Measurements from ENCODE around the gene BORCS5. TPM values are rescaled to one million over a fixed set of nuclear protein-coding genes. Genes with fewer than 3 reads are reported as not detected.

The BORCS5 gene
- total RNA-seq, 1 experiment from 2014 or later = 13.9 TPM

DNA sequence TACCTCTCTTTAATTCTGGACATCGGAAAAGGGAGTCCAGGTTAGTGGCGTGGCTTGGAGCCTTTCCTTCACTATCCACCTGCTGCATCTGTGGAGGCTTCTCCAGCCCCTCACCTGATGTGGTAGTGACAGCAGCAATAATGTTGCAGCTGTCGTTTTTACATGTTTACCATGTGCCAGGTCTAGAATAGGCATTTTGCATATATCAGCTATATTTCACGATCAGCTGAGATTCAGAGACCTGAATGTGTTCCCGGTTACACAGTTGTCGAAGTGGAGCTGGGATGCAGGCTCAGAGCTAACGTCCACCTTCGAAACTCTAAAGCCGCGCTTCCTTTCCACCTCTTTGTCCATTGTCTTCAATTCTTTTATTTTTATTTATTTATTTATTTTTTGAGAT is 91.0 kb downstream of the BORCS5 start:
- Histone ChIP-seq H4K91ac (ENCODE audit: insufficient read length, low read depth, low read length) (no peak overlapping the region), H3K4me1 (ENCODE audit: insufficient read depth, low read length) (no peaks in the 10 kb centered on the region), H2BK20ac (ENCODE audit: low read depth, low read length, poor library complexity, severe bottlenecking) (no peak overlapping the region), H3K14ac (ENCODE audit: insufficient read depth, low read length) (no peak overlapping the region), H2AK5ac (ENCODE audit: insufficient read length, low read length) (no peak overlapping the region), H3K79me1 (ENCODE audit: insufficient read depth, low read depth, low read length, poor library complexity, severe bottlenecking) (no peaks in the 10 kb centered on the region), H3K4ac (ENCODE audit: low read depth, low read length) (no peak overlapping the region), H4K8ac (replicated peaks; ENCODE audit: insufficient read length, low read depth, low read length) (no peak overlapping the region), H3K4me2 (ENCODE audit: insufficient read depth, insufficient read length, low read length) (no peak overlapping the region), H2BK120ac (ENCODE audit: low read depth, low read length, poor library complexity, severe bottlenecking) (no peak overlapping the region), H3K23ac (ENCODE audit: insufficient read length, low read depth, low read length) (no peak overlapping the region), H4K20me1 (ENCODE audit: control insufficient read depth, insufficient read depth, insufficient read length) (no peaks in the 10 kb centered on the region), H3K79me2 (ENCODE audit: insufficient read depth, low read length) (no peaks in the 10 kb centered on the region), H3K23me2 (ENCODE audit: insufficient read length, low read depth, low read length, poor library complexity, severe bottlenecking) (no peaks in the 10 kb centered on the region), H3T11ph (ENCODE audit: low read length) (no peak overlapping the region), H3K56ac (ENCODE audit: insufficient read length, low read depth, low read length) (no peak overlapping the region), H3K18ac (ENCODE audit: insufficient read length, low read depth, low read length) (no peak overlapping the region), H4K5ac (ENCODE audit: insufficient read length, low read depth, low read length) (no peak overlapping the region), H3K9me3 (ENCODE audit: control insufficient read depth, low read depth, low read length) (no peaks in the 10 kb centered on the region), H2AFZ (ENCODE audit: low read length) (no peak overlapping the region), H2BK5ac (ENCODE audit: insufficient read length, low read length) (no peak overlapping the region), H3K9ac (ENCODE audit: extremely low read depth, insufficient read length, low read length) (no peak overlapping the region), H2BK12ac (ENCODE audit: insufficient read length, low read depth, low read length) (no peak overlapping the region), H2BK15ac (ENCODE audit: low read depth, low read length) (no peak overlapping the region), H3K27ac (ENCODE audit: insufficient read length, low read depth, low read length) (no peak overlapping the region), H3K27me3 (ENCODE audit: insufficient read depth, low read length) (no peaks in the 10 kb centered on the region)
- Mint-ChIP-seq H3K36me3 (ENCODE audit: insufficient read depth in 1 of 3, low read depth in 3 of 3) (no peaks in the 10 kb centered on the region), H3K27me3 (ENCODE audit: low read depth) (no peaks in the 10 kb centered on the region), H3K27ac (no peak overlapping the region), H3K9me3 (no peaks in the 10 kb centered on the region), H3K4me3 (no peak overlapping the region), H3K4me1 (peaks cover 28 to 31% of the 10 kb centered on the region in 2 experiments)
- WGBS (ENCODE audit: extremely low coverage, insufficient read length, low lambda C conversion rate) = no CpG with 5 or more reads among the region's 10 CpGs
- DNase-seq = no peak
- TF ChIP-seq, protein P1, sequence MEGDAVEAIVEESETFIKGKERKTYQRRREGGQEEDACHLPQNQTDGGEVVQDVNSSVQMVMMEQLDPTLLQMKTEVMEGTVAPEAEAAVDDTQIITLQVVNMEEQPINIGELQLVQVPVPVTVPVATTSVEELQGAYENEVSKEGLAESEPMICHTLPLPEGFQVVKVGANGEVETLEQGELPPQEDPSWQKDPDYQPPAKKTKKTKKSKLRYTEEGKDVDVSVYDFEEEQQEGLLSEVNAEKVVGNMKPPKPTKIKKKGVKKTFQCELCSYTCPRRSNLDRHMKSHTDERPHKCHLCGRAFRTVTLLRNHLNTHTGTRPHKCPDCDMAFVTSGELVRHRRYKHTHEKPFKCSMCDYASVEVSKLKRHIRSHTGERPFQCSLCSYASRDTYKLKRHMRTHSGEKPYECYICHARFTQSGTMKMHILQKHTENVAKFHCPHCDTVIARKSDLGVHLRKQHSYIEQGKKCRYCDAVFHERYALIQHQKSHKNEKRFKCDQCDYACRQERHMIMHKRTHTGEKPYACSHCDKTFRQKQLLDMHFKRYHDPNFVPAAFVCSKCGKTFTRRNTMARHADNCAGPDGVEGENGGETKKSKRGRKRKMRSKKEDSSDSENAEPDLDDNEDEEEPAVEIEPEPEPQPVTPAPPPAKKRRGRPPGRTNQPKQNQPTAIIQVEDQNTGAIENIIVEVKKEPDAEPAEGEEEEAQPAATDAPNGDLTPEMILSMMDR (conservative IDR thresholded peaks at IDR 0.05) = no peak

Data from H9 (cell line).